Skeletal muscle cell (primary cell): Measurements from ENCODE around the gene NR6A1.

Experiments
- DNase-seq: peaks from one replicate; pipeline ENCODE4 v3.0.0-alpha.2; 2010; ENCODE audit warnings: low read depth
- H3K4me3 ChIP-seq: 2 replicates; pipeline ENCODE4 v1.5.1; 2011; ENCODE audit warnings: low read depth, mild to moderate bottlenecking, control low read depth, low read length, moderate library complexity

Gene NR6A1

DNA sequence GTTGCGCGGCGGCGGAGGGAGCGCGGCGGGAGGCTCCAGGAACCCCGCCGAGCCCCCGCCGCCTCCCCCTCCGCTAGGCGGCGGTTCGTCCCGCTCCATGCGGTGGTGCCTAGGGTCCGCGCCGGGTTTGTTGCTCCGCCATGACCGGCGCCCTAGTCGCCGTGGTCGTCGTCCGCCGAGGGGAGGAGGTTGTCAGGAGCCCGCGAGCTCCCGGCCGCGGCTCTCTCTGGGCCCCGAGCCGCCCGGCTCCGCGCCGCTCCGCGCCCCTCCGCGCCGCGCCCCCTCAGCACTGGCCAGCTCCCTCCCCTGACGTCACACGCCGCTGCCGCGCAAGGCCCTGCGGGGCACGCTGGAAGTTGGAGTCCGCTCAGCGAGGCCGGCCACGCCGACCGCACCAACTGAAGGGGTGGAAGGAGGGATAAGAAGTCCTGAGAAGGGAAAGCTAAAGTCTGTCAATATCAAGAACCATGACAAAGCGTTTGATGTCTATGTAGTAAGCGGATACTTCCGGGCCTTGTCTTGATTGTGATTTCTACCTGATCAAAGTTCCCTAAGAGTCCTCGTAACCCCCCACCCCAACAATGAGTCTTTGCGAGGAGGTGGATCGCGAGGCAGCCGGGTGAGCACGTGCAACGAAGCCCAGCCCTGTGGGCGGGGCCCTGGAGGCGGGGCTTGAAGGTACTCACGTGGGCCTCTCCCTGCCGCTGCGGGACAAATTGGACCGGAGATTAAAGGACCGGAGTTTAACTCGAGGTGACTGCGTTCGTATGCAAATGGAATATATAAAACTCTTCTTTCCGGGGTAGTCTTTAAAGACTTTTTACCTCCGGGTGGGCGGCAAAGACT is at the start of gene NR6A1:
Gene NR6A1 (minus strand): TSS at position 291 of the 846 bp plus-strand sequence.
- peak within 1 kb of the TSS; percentile 72 for H3K4me3 ChIP-seq
- peak; percentile 84 for DNase-seq

- DNase-seq, result no peak
These were observed 47.5 kb upstream of the NR6A1 start for GRCh38 chr9:124818431-124819281.

GRCh38 chr9:124815601-124816000 is 44.5 kb upstream of the NR6A1 start:
- no peak overlapping the region for H3K4me3 ChIP-seq
- no peak for DNase-seq

More at GRCh38 chr9:124818431-124819281, 47.5 kb upstream of the NR6A1 start:
- no peak overlapping the region for H3K4me3 ChIP-seq

DNA sequence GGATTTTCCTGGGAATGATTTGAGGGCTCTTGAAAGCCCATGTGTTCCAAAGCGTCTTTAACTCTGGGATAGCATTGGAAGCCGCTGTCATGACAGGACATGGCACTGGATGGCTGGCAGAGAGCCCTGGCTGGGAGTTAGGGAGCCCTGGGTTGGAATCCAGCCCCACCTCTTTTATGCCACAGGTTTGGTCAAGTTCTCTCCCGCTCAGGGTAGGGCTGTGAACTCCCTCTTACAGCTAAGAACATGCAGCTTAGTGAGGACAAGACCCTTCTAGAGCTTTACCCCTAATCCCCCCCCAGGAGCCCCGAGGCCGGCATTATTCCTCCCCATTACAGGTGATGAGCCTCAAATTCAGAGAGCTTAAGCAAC is 43.0 kb upstream of the NR6A1 start:
- no peak overlapping the region for H3K4me3 ChIP-seq
- DNase-seq, result no peak

DNA sequence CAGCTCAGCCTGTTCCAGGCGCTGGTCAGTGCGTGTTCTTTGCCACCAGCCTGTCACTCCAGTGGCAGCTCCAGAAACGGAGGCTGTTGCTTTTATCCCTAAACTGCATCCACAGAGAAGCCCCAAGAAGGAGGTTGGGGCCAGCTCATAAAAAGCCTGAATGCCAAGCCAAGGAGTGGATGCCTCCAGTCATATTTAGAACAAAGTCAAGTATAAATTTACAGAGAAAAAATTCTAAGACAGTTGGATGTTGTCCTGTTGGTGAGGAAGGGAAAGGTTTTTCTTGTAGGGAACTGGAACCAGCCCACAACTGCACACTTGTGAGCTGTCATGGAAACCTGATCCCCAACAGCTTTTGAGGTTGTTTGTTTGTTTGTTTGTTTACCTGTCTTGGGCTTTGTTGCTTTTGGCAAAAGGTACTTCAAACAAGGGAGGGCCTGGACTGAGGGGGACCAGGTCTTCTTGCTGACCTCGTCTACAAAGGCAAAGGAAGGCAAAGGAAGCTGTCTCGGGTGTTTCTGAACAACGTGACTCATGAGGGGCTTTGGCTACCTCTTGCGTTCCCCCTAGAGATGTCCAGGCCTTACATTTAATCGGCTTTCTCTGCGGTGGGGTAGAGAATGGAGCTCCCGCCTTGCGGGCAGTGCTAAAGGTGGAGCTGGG is 42.5 kb upstream of the NR6A1 start:
- DNase-seq, result no peak
- no peak overlapping the region for H3K4me3 ChIP-seq

DNA sequence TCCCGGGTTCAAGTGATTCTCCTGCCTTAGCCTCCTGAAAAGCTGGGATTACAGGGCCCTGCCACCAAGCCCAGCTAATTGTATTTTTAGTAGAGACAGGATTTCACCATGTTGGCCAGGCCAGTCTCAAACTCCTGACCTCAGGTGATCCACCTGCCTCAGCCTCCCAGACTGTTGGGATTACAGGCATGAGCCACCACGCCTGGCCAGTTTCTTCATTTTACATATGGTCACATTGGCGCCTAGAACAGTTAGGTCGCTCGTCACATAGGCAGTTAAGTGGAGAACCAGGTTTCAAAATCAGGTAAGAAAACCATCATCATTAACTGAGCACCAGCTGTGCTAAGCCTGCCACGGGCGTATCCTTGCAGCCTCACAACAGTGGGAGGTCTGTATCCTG is 41.9 kb upstream of the NR6A1 start:
- no peak overlapping the region for H3K4me3 ChIP-seq
- no peak for DNase-seq

- no peak overlapping the region for H3K4me3 ChIP-seq
- peak; percentile 98 for DNase-seq
These were observed 41.3 kb upstream of the NR6A1 start for GRCh38 chr9:124812441-124812876.

DNA sequence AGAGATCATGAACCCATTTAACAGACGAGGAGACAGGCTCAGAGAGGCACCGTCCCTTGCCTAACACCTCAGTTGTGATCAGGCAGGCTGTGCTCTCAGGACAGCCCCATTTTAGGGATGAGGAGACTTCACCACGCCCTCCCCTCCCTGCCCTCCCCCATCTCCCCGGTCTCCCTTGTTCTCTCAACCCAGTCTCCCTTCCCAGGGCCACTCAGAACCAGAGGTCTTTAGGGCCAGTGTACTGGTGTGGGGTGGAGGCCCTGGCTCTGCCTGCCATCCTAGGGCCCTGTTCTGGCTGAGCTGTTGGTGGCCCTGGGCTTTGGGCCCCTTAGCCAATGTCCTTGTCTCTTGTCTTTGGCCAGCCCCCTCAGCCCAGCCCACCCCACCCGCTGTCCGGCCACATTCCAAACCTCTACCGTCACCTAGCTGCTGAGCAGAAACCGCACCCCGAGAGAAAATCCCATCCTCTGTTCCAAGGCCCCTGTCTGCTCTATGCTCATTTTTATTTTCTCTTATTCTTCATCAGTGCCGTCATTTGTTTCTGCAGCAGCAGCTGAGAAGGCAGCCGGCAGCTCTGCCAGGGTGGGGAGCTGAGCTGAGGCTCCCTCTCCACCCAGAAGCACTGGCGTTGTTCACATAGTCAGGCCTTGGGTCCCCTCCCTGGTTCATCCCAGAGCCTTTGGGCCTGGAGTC is 39.7 kb upstream of the NR6A1 start:
- DNase-seq, result peak; percentile 77
- no peak overlapping the region for H3K4me3 ChIP-seq

DNA sequence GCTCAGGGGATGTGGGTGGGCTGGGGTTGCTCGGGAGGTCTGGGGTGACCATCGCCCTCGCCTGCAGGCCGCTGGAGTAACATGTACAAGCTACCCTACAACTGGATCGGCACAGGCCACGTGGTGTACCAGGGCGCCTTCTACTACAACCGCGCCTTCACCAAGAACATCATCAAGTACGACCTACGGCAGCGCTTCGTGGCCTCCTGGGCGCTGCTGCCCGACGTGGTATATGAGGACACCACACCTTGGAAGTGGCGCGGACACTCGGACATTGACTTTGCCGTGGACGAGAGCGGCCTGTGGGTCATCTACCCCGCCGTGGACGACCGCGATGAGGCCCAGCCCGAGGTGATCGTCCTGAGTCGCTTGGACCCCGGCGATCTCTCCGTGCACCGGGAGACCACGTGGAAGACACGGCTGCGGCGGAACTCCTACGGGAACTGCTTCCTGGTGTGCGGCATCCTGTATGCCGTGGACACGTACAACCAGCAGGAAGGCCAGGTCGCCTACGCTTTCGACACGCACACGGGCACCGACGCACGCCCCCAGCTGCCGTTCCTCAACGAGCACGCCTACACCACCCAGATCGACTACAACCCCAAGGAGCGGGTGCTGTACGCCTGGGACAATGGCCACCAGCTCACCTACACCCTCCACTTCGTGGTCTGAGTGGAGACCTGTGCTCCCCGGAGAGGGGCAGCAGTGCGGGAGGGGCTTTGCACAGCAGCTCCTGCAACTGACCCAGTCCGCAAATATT is 38.8 kb upstream of the NR6A1 start:
- DNase-seq, result no peak
- no peak overlapping the region for H3K4me3 ChIP-seq

DNA sequence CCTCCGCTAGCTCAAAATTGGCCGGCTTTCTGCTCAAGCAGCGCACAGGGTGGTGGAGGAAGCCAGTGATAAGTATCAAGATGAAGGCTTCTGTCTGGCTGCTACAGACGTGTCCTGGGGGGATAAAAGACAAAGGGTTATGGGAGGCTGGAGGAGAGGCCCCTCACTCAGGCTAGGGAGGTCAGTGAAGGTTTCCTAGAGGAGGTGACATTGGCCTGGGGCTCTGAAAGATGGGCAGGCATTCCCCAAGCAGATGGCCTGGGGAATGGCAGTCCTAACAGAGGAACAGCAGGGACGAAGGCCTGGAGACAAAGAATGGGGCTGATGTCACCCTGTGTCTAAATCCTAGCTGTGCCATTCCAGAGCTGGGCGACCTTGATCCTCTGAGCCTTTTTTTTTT is 38.1 kb upstream of the NR6A1 start:
- DNase-seq, result no peak
- H3K4me3 ChIP-seq, result no peak overlapping the region

- no peak overlapping the region for H3K4me3 ChIP-seq
- no peak for DNase-seq
These were observed 37.3 kb upstream of the NR6A1 start for GRCh38 chr9:124808246-124808956.

DNA sequence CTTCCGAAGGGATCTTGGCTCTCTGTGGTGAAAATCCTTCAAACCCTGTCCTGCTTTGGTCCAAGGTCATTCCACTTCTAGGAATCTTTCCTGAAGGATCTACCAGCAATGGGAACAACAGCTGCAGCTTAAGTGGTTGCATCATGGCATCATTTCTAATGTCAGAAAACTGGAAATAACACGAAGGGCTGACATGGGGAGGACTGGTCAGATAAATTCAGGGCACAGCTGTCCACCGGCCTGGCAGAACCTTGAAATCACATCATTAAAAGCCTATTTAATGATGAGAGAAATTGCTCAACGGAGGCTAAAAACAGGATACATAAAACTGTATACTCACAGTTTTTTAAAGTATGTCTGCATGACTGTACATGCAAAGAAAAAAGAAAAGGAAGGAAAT is 34.1 kb upstream of the NR6A1 start:
- DNase-seq, result peak; percentile 54
- no peak overlapping the region for H3K4me3 ChIP-seq

- no peak overlapping the region for H3K4me3 ChIP-seq
- DNase-seq, result no peak
These were observed 32.8 kb upstream of the NR6A1 start for GRCh38 chr9:124803911-124804310.

- DNase-seq, result no peak
- no peak overlapping the region for H3K4me3 ChIP-seq
These were observed 31.3 kb upstream of the NR6A1 start for GRCh38 chr9:124802426-124802825.

DNA sequence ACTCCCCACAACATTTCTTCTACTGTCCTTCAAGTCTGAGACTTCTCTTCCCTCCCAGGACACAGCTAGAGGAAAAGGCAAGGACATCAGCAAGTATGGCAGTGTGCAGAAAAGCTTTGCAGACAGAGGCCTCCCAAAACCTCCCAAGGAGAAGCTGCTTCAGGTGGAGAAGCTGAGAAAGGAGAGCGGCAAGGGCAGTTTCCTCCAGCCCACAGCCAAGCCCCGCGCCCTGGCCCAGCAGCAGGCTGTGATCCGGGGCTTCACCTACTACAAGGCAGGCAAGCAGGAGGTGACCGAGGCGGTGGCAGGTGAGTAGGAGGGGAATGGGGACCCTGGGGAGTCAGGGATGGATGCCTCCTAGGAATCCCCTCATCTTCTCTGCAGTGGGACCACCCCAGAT is 30.2 kb upstream of the NR6A1 start:
- DNase-seq, result no peak
- H3K4me3 ChIP-seq, result no peak overlapping the region

DNA sequence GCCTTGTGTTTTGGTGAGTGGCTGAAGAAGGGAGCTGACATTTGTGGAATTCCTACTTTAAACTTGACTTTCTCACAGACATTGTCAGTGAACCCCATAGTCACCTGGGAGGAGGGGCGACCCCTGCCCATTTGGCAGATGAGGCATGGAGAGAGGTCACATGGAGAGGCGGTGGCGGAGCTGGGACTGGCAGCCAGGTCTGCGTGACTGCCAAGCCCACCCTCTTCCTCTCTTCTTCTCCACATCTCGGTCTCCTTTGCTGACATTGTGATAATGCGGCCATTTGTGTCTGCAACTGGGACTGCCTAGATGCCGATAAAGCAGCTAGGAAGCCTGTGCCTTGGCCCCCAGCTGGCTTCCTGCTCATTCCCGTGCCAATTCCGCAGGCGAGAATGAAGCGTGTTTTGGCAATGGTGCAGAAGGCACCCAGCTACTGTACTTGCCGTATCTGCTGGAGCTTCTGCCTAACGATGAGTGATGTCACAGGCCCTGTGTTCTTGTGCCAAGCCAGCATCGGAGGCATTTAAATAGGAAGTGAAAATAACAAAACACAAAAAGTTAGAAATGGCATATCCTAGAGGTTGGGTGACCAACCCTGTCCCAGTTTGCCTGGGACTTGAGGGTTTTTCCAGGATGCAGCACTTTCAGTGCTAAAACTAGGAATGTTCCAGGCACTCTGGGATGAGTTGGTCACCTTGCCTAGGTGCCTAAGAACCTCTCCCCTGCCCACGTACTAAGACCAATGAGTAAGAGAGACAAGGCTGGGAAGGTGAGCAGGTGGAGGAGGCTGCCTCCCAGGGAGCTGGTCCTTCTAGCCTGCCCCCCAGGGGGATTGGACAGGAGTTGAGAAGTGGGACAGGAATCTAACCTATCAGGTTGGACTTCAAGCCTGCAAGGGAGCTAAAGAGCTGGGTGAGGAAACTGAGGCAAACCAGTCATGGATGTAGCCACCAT is 29.5 kb upstream of the NR6A1 start:
- no peak overlapping the region for H3K4me3 ChIP-seq
- no peak for DNase-seq
